SIG-M5 treated with dmso at 0.1 percent for 504 hours (cell line): Measurements from ENCODE around the gene REEP1.
"Not testable (repeated sequence)": the region's sequence is repeated elsewhere in the genome, so short reads cannot be mapped to it uniquely, and the experiment has no call there.

Source experiments
- DNase-seq: peaks from one replicate; lab custom pipeline; 2025; ENCODE audit not compliant: unreplicated experiment; lab: John Stamatoyannopoulos, UW

Gene REEP1

GRCh38 chr2:86347401-86347800, 10.0 kb upstream of the REEP1 start:
- no peak for DNase-seq

- not testable (repeated sequence) for DNase-seq
Measured at GRCh38 chr2:86345783-86346370, 8.5 kb upstream of the REEP1 start.

- no peak for DNase-seq
Measured at GRCh38 chr2:86344404-86344803, 7.0 kb upstream of the REEP1 start.

GRCh38 chr2:86342488-86342887, 5.1 kb upstream of the REEP1 start:
- DNase-seq: no peak

- DNase-seq: no peak
Measured at GRCh38 chr2:86341470-86341869, 4.0 kb upstream of the REEP1 start.

- DNase-seq: no peak
Measured at GRCh38 chr2:86338778-86339295, 1.4 kb upstream of the REEP1 start.

- DNase-seq: no peak
Measured at GRCh38 chr2:86336675-86337243, 667 bp downstream of the REEP1 start.

GRCh38 chr2:86335865-86336674, 1.4 kb downstream of the REEP1 start:
- DNase-seq: no peak

- no peak for DNase-seq
Measured at GRCh38 chr2:86333378-86333777, 4.0 kb downstream of the REEP1 start.

GRCh38 chr2:86332654-86333053, 4.8 kb downstream of the REEP1 start:
- DNase-seq: no peak

GRCh38 chr2:86331384-86331783, 6.0 kb downstream of the REEP1 start:
- no peak for DNase-seq

- DNase-seq: peak; percentile 72
Measured at GRCh38 chr2:86330001-86330400, 7.4 kb downstream of the REEP1 start.

GRCh38 chr2:86323273-86324021, 14.0 kb downstream of the REEP1 start:
- DNase-seq: no peak

- DNase-seq: no peak
Measured at GRCh38 chr2:86319700-86320580, 17.5 kb downstream of the REEP1 start.

GRCh38 chr2:86315084-86315483, 22.3 kb downstream of the REEP1 start:
- DNase-seq: no peak

GRCh38 chr2:86314125-86314524, 23.3 kb downstream of the REEP1 start:
- no peak for DNase-seq

- no peak for DNase-seq
Measured at GRCh38 chr2:86313341-86313740, 24.1 kb downstream of the REEP1 start.

GRCh38 chr2:86311879-86312278, 25.5 kb downstream of the REEP1 start:
- DNase-seq: no peak

GRCh38 chr2:86309966-86310365, 27.5 kb downstream of the REEP1 start:
- DNase-seq: no peak

GRCh38 chr2:86308984-86309695, 28.3 kb downstream of the REEP1 start:
- no peak for DNase-seq
